SU-DHL-6 (cell line): ENCODE results near the gene MAP2K5.

Experiments used
- EZH2phosphoT487 ChIP-seq: fragments of 200-600 bp; sonication (generic), shearing (Covaris generic); conservative IDR thresholded peaks from 2 replicates; pipeline ENCODE4 v1.6.1; 2018; ENCODE audit warnings: mild to moderate bottlenecking, antibody characterized with exemption, low read length, moderate library complexity, mixed read lengths
- TF ChIP-seq, protein P1 (sequence below): fragments of 200-600 bp; sonication (generic); IDR thresholded peaks from one replicate; pipeline ENCODE4 v1.5.1; 2017; ENCODE audit warnings: antibody characterized with exemption, mild to moderate bottlenecking, low read length, moderate library complexity; ENCODE audit not compliant: insufficient read depth, poor library complexity, severe bottlenecking

DNA sequence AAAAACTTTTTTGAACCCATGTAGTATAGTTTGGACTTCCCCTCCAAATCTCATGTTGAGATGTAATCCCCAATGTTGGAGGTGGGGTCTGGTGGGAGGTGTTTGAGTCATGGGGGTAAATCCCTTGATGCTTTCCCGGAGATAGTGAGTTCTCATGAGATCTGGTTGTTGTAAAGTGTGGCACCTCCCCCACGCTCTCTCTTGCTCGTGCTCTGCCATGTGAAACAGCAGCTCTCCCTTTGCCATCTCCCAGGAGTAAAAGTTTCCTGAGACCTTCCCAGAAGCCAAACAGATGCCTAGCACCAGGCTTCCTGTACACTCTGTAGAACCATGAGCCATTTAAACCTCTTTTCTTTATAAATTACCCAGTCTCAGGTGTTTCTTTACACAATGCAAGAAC is 313.3 kb downstream of the MAP2K5 start:
- TF ChIP-seq, protein P1, sequence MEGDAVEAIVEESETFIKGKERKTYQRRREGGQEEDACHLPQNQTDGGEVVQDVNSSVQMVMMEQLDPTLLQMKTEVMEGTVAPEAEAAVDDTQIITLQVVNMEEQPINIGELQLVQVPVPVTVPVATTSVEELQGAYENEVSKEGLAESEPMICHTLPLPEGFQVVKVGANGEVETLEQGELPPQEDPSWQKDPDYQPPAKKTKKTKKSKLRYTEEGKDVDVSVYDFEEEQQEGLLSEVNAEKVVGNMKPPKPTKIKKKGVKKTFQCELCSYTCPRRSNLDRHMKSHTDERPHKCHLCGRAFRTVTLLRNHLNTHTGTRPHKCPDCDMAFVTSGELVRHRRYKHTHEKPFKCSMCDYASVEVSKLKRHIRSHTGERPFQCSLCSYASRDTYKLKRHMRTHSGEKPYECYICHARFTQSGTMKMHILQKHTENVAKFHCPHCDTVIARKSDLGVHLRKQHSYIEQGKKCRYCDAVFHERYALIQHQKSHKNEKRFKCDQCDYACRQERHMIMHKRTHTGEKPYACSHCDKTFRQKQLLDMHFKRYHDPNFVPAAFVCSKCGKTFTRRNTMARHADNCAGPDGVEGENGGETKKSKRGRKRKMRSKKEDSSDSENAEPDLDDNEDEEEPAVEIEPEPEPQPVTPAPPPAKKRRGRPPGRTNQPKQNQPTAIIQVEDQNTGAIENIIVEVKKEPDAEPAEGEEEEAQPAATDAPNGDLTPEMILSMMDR, result no peak
- TF ChIP-seq EZH2phosphoT487, result no peak
